HL-60 (cell line): ENCODE measurements around the gene DLL1.

Experiments used
- DNase-seq, 2 experiments: peaks; one replicate each; pipeline ENCODE4 v3.0.0-alpha.2; 2010 to 2020; ENCODE audit warnings: low read depth in 1 of 2, low spot score in 1 of 2
- H3K27ac ChIP-seq: fragments of 250-450 bp; sonication (Bioruptor Pico); replicated peaks from 2 replicates; pipeline ENCODE4 v1.5.1; 2020; ENCODE audit warnings: mild to moderate bottlenecking, moderate library complexity
- H3K27me3 ChIP-seq: fragments of 250-450 bp; sonication (Bioruptor Pico); 2 replicates; pipeline ENCODE4 v1.5.1; 2021; ENCODE audit warnings: mild to moderate bottlenecking, moderate library complexity; ENCODE audit not compliant: insufficient read depth, poor library complexity, severe bottlenecking
- H3K4me3 ChIP-seq: replicated peaks from 2 replicates; pipeline ENCODE4 v1.5.1; 2011; ENCODE audit warnings: mild to moderate bottlenecking, control low read depth, low read length; ENCODE audit not compliant: insufficient read depth
- CTCF ChIP-seq: IDR thresholded peaks from one replicate; pipeline ENCODE4 v1.5.1; 2011; ENCODE audit warnings: low read length, control low read depth, inconsistent platforms; ENCODE audit not compliant: insufficient read depth
- GABPA ChIP-seq: IDR thresholded peaks from 2 replicates; pipeline ENCODE4 v1.6.1; 2012; ENCODE audit warnings: low read depth
- POLR2AphosphoS5 ChIP-seq: IDR thresholded peaks from 2 replicates; pipeline ENCODE4 v1.6.1; 2012; ENCODE audit warnings: low read depth
- REST ChIP-seq: IDR thresholded peaks from 2 replicates; pipeline ENCODE4 v1.6.1; 2012; ENCODE audit warnings: low read depth; ENCODE audit not compliant: insufficient replicate concordance
- SPI1 ChIP-seq: IDR thresholded peaks from 2 replicates; pipeline ENCODE4 v1.6.1; 2012; ENCODE audit warnings: low read depth, mild to moderate bottlenecking, borderline replicate concordance

Gene DLL1

GRCh38 chr6:170250981-170251775, 39.7 kb downstream of the DLL1 start:
- no peak overlapping the region for H3K27ac ChIP-seq
- H3K4me3 ChIP-seq: no peak overlapping the region
- TF ChIP-seq REST (no peak), CTCF (no peak), SPI1 (no peak), GABPA (no peak), POLR2AphosphoS5 (no peak)
- no peak for DNase-seq
- H3K27me3 ChIP-seq: peaks cover 4% of the 10 kb centered on the region

- no peak overlapping the region for H3K4me3 ChIP-seq
- H3K27ac ChIP-seq: no peak overlapping the region
- peaks cover 4% of the 10 kb centered on the region for H3K27me3 ChIP-seq
- TF ChIP-seq REST (no peak), POLR2AphosphoS5 (no peak), SPI1 (no peak), GABPA (no peak), CTCF (no peak)
- DNase-seq: no peak
Observed at GRCh38 chr6:170250455-170250854, 40.4 kb downstream of the DLL1 start.

- Histone ChIP-seq H3K27ac (no peak overlapping the region), H3K27me3 (peaks cover 4% of the 10 kb centered on the region), H3K4me3 (no peak overlapping the region)
- TF ChIP-seq CTCF (no peak), POLR2AphosphoS5 (no peak), REST (no peak), SPI1 (no peak), GABPA (no peak)
- DNase-seq: no peak
Observed at GRCh38 chr6:170249817-170250216, 41.1 kb downstream of the DLL1 start.
